Measurements from ENCODE around the gene KRT74. TPM values are rescaled to one million over a fixed set of nuclear protein-coding genes. Genes with fewer than 3 reads are reported as not detected.

KRT74 gene
- total RNA-seq, 2 donors from 2014 or later: not detected

DNA sequence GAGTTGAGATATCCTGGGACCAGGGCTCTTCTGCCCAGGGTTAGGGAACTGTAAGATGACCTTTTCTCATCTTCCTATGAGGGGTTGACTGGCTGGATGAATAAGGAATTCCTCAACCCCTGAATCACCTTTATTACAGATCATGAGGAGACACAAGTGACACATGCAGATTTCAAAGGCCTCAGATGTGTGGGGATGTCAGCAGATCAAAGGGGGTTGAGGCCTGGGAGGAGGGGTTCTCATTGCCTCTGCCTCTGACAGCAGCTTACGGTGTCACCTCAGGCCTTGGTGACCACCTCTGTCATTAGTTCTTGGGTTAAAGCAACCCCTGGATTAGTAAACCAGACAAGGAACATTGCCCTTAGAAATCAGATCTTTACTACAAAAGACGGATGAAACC, 29.7 kb upstream of the KRT74 start:
- DNase-seq (ENCODE audit: low spot score) (no peak), ATAC-seq (ENCODE audit: insufficient number of reproducible peaks, low FRiP score, low read depth) (no peak)
- Histone ChIP-seq H3K9me3 (no peaks in the 10 kb centered on the region), H3K27ac (no peak overlapping the region), H3K4me3 (no peak overlapping the region), H3K4me1 (ENCODE audit: control insufficient read depth in 1 of 2, low read depth in 2 of 2) (no peaks in the 10 kb centered on the region), H3K36me3 (no peaks in the 10 kb centered on the region), H3K27me3 (replicated peaks; ENCODE audit: insufficient read depth) (no peaks in the 10 kb centered on the region)
- no peak for TF ChIP-seq CTCF (IDR thresholded peaks at IDR 0.05)

DNA sequence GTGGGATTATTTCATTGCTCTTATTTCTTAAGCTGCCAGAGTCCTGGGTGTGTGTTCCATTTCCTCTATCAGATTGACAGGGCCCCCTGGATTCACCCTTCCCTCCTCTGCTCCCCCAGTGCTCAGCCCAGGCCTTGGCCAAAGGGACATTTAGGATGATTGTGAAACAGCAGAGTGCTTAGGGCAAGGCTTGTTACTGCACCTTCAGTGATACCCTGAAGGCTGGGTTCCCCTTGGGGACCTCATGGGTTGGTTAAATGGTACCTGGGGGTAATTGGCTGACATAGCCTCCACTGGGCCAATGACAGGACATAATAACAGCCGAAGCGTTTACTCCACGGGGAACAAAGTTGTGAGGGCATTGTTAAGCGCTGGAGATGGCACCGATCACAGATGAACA, 28.9 kb upstream of the KRT74 start:
- no peaks in the 10 kb centered on the region for H3K27me3 ChIP-seq (replicated peaks; ENCODE audit: insufficient read depth)
- H3K4me1 ChIP-seq (ENCODE audit: control insufficient read depth in 1 of 2, low read depth in 2 of 2): no peaks in the 10 kb centered on the region
- H3K27ac ChIP-seq: no peak overlapping the region
- no peaks in the 10 kb centered on the region for H3K36me3 ChIP-seq
- no peaks in the 10 kb centered on the region for H3K9me3 ChIP-seq
- no peak for TF ChIP-seq CTCF (IDR thresholded peaks at IDR 0.05)
- no peak for ATAC-seq (ENCODE audit: insufficient number of reproducible peaks, low FRiP score, low read depth)
- DNase-seq (ENCODE audit: low spot score): no peak
- H3K4me3 ChIP-seq: no peak overlapping the region

- TF ChIP-seq CTCF (IDR thresholded peaks at IDR 0.05): no peak
- ATAC-seq (ENCODE audit: insufficient number of reproducible peaks, low FRiP score, low read depth) (no peak), DNase-seq (ENCODE audit: low spot score) (no peak)
- Histone ChIP-seq H3K27ac (no peak overlapping the region), H3K4me3 (no peak overlapping the region), H3K36me3 (no peaks in the 10 kb centered on the region), H3K9me3 (no peaks in the 10 kb centered on the region), H3K27me3 (replicated peaks; ENCODE audit: insufficient read depth) (no peaks in the 10 kb centered on the region), H3K4me1 (ENCODE audit: control insufficient read depth in 1 of 2, low read depth in 2 of 2) (no peaks in the 10 kb centered on the region)
Observed at GRCh38 chr12:52601671-52602070, 28.0 kb upstream of the KRT74 start.

DNA sequence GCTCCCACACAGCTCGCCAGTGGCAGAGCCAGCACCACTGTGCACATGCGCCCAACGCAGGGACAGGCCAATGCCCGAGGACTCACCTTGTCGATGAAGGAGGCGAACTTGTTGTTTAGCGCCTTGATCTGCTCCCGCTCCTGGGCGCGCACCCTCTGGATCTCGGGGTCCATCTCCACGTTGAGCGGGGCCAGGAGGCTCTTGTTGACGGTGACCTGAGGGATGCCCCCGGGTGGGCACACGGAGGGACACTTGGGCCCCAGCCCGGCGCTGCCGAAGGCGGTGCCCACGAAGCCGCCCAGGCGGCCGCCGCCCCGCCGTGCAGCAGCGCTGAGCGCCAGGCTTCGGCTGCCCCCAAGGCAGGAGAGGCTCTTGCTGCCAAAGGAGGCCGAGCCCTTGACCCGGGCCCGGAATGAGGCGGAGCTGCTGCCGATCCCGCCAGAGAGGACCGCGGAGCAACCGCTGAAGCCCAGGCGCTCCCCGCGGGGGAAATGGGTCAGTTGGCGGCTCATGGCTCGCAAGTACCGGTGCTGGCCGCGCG, 27.4 kb upstream of the KRT74 start, which contains the start of gene KRT72:
Gene KRT72 (minus strand): TSS at position 523 of the 541 bp plus-strand sequence. CDS start 11 bp downstream, at position 512.
- no peak for DNase-seq (ENCODE audit: low spot score)

DNA sequence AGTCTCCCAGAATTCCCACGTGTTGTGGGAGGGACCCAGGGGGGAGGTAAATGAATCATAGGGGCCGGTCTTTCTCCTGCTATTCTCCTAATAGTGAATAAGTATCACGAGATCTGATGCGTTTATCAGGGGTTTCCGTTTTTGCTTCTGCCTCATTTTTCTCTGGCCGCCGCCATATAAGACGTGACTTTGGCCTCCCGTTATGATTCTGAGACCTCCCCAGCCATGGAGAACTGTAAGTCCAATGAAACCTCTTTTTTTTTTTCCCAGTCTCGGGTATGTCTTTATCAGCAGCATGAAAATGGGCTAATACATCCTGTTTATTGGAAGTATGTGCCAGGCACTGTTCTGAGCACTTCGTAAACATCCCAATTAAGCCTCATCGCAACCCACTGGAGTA, 26.8 kb upstream of the KRT74 start:
- no peak for ATAC-seq (ENCODE audit: insufficient number of reproducible peaks, low FRiP score, low read depth)
- no peak for DNase-seq (ENCODE audit: low spot score)
- Histone ChIP-seq H3K36me3 (no peaks in the 10 kb centered on the region), H3K9me3 (no peaks in the 10 kb centered on the region), H3K4me1 (ENCODE audit: control insufficient read depth in 1 of 2, low read depth in 2 of 2) (no peaks in the 10 kb centered on the region), H3K27ac (no peak overlapping the region), H3K4me3 (no peak overlapping the region), H3K27me3 (replicated peaks; ENCODE audit: insufficient read depth) (no peaks in the 10 kb centered on the region)
- no peak for TF ChIP-seq CTCF (IDR thresholded peaks at IDR 0.05)

More for the DNA sequence above, 27.4 kb upstream of the KRT74 start, which contains the start of gene KRT72:
- Histone ChIP-seq H3K27ac (no peak within 1 kb of the TSS), H3K36me3 (no peaks in the 10 kb centered on the region), H3K4me3 (no peak within 1 kb of the TSS), H3K4me1 (ENCODE audit: control insufficient read depth in 1 of 2, low read depth in 2 of 2) (no peaks in the 10 kb centered on the region), H3K9me3 (no peaks in the 10 kb centered on the region), H3K27me3 (replicated peaks; ENCODE audit: insufficient read depth) (no peaks in the 10 kb centered on the region)
- no peak for ATAC-seq (ENCODE audit: insufficient number of reproducible peaks, low FRiP score, low read depth)
- TF ChIP-seq CTCF (IDR thresholded peaks at IDR 0.05): no peak

Data from thoracic aorta (tissue), 2 donors.